ENCODE data around the gene NINL.

GRCh38 chr20:25507385-25508082 is 77.8 kb downstream of the NINL start:
- TF ChIP-seq CTCF (conservative IDR thresholded peaks at IDR 0.05; ENCODE audit: low read depth, low read length) (no peak), RCOR1 (IDR thresholded peaks at IDR 0.05; ENCODE audit: insufficient replicate concordance, low read length) (no peak), POLR2A (IDR thresholded peaks at IDR 0.05; ENCODE audit: low read depth, low read length) (no peak), BHLHE40 (IDR thresholded peaks at IDR 0.05; ENCODE audit: low read depth, low read length) (no peak), RAD21 (IDR thresholded peaks at IDR 0.05; ENCODE audit: low read length) (no peak), MAZ (IDR thresholded peaks at IDR 0.05; ENCODE audit: borderline replicate concordance, low read depth, low read length) (no peak), MAFK (IDR thresholded peaks at IDR 0.05; ENCODE audit: low read depth, low read length) (no peak), CEBPB (IDR thresholded peaks at IDR 0.05; ENCODE audit: low read depth, low read length) (no peak), SMC3 (IDR thresholded peaks at IDR 0.05; ENCODE audit: low read depth, low read length) (no peak), MXI1 (IDR thresholded peaks at IDR 0.05; ENCODE audit: borderline replicate concordance, low read depth, low read length) (no peak), ELK1 (IDR thresholded peaks at IDR 0.05; ENCODE audit: borderline replicate concordance, low read depth, low read length) (no peak), CHD1 (IDR thresholded peaks at IDR 0.05; ENCODE audit: low read depth, low read length) (no peak), FOS (IDR thresholded peaks at IDR 0.05; ENCODE audit: low read depth, low read length) (no peak)
